ENCODE measurements around the gene CDX1.

- TF ChIP-seq CTCF (IDR thresholded peaks at IDR 0.05) = no peak
- TF ChIP-seq POLR2A (IDR thresholded peaks at IDR 0.05) = no peak
Measured at GRCh38 chr5:150148117-150148927, 18.3 kb upstream of the CDX1 start.

Data from adrenal gland (tissue), 5 donors.